Myocyte (in vitro differentiated cells): ENCODE results near the gene POLR3E. TPM values are rescaled to one million over a fixed set of nuclear protein-coding genes. Genes with fewer than 3 reads are reported as not detected.

Experiments used
- DNase-seq: peaks from one replicate; pipeline ENCODE4 v3.0.0-alpha.2; 2012; ENCODE audit warnings: low read depth
- polyA plus RNA-seq: library from polyadenylated mRNA; unstranded; fragments of >200 nt; gene quantifications from one replicate; pipeline ENCODE4 v1.2.1, GENCODE V29; 2012; ENCODE audit warnings: missing spikeins
- total RNA-seq: library from RNA; depleted of rRNA; stranded (reverse); fragments of >200 nt; gene quantifications from 2 replicates; pipeline ENCODE4 v1.2.3, GENCODE V29; 2014

Gene POLR3E, protein sequence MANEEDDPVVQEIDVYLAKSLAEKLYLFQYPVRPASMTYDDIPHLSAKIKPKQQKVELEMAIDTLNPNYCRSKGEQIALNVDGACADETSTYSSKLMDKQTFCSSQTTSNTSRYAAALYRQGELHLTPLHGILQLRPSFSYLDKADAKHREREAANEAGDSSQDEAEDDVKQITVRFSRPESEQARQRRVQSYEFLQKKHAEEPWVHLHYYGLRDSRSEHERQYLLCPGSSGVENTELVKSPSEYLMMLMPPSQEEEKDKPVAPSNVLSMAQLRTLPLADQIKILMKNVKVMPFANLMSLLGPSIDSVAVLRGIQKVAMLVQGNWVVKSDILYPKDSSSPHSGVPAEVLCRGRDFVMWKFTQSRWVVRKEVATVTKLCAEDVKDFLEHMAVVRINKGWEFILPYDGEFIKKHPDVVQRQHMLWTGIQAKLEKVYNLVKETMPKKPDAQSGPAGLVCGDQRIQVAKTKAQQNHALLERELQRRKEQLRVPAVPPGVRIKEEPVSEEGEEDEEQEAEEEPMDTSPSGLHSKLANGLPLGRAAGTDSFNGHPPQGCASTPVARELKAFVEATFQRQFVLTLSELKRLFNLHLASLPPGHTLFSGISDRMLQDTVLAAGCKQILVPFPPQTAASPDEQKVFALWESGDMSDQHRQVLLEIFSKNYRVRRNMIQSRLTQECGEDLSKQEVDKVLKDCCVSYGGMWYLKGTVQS
- total RNA-seq, result 47.2 and 51.4 TPM in 2 replicates
- 34.6 TPM for polyA plus RNA-seq

DNA sequence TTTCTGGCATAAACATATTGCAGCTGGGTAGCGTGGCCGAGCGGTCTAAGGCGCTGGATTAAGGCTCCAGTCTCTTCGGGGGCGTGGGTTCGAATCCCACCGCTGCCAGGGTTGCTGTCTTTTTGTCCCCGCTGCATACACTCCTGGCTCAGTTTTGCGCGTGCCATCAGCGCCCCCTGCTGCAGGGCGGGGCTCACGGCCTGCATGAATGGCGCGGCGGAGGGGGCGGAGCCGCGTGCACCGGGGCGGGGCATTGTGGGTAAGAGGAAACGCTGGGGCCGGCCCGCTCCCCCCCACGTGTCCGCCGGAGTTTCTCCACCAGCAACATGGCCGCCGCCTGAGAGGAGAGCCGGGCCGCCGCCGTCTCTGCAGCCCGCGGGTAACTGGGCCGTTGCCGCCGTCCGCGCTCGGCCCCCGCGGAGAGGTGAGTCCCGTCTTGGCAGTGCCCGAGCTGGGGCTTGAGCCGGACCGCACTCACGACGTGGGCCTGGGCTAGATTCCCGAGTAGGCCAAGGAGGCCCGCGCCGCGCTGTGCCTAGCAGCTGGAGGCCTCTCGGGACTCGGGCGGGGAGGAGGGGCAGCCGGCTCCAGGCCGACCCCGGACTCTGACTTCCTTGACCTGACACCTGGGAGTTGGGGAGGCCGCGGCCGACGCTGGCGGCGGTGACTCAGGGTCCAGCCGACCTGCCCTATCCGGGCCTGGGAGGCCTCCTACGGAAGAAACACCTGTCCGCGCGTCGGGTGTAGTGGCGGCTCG lies at the start of gene POLR3E:
Gene POLR3E, plus strand, starts transcription at position 296 of the 757 bp plus-strand sequence. CDS start 5,560 bp downstream, outside the sequence.
- DNase-seq, result peak; percentile 98

DNA sequence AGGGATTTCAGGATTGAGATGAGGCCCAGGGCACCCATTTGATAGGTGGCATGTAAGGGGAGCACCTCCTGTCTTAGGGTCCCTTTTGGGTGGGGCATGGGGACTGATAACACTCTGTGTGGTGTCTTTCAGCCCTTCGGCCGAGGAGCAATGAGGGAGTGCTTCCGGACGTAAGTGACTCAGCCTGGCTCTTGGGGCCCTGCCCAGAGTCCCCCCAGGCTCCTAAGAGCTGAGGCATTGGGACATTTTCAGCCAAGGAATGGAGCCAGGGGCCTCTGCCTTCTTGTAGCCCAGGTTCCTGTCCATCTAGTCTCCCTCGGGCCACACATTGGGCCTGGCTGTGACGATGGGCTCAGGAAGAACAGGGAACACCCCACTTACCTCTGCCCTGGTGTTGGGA lies 46.7 kb upstream of the POLR3E start:
- no peak for DNase-seq

DNA sequence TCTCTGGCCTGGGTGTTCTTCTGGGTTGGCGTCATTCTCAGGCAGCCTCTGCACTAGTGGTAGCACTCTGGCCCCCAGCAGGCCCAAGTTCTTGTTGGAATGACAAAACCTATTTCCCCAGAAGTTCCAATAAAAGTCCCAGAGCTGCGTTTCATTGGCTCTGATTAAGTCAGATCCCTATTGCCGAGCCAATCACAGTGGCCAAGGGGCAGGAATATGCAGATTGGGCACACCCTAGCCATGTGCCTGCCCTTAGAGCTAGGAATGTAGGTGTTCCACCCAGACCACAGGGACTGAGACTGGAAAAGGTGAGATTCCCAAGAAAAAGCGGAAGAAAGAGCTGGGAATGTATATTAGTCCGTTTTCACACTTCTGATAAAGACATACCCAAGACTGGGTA lies 44.9 kb upstream of the POLR3E start:
- DNase-seq, result no peak

DNA sequence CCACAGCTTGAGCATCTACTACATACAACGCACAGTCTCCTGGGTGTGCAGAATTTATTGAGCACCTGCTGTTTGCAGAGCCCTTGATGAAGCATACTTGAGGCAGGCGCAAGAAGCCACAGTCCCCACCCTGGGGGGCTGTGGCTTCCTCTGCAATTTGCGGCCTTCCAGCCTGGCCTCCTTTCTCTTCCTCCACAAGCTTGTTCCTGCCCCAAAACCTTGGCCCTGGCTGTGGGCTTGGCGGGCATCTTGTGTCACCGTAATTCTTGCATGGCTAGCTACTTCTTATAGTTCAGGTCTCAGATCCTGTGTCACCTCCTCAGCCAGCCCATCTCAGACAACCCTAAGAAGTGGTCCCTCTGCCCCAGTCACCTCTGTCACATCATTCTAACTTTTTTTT lies 43.9 kb upstream of the POLR3E start:
- DNase-seq, result no peak

- DNase-seq, result no peak
Measured at GRCh38 chr16:22255335-22255734, 41.9 kb upstream of the POLR3E start.

DNA sequence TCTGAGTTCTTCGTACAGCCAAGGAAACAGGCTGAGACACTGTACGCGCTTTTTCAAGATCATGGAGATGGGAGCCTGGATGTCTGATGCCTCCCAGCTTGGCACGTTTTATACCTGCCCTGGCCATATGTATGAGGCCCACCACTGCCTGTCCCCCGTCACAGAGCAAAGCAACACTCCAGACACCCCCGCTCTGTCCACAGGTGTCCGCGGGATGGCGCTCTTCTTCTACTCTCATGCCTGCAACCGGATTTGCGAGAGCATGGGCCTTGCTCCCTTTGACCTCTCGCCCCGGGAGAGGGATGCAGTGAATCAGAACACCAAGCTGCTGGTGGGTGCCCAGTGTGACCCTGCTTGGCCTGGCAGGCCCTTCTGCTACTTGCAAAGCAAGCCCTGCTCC lies 39.8 kb upstream of the POLR3E start:
- DNase-seq, result no peak

DNA sequence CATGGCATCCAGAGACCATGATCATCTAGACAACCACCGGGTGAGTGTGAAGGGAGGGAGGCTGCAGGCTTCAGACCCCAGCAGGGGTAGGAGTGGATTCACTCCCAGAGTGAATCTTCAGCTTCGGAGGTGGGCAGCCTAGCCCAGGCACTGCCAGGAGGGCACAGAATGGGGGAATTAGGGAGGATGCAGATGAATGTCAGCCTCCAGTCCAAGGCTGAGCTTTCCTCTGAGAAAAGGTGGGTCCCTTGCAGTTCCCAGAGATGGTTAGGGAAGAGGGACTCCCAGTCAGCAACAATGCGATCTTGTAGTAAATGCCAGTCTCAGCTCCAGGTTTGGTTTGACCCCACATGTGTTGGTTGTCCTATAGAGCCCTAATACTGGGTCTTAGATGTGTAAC lies 36.7 kb upstream of the POLR3E start:
- no peak for DNase-seq

- DNase-seq, result no peak
Measured at GRCh38 chr16:22262460-22262859, 34.7 kb upstream of the POLR3E start.

GRCh38 chr16:22264786-22265185 lies 32.4 kb upstream of the POLR3E start:
- no peak for DNase-seq

DNA sequence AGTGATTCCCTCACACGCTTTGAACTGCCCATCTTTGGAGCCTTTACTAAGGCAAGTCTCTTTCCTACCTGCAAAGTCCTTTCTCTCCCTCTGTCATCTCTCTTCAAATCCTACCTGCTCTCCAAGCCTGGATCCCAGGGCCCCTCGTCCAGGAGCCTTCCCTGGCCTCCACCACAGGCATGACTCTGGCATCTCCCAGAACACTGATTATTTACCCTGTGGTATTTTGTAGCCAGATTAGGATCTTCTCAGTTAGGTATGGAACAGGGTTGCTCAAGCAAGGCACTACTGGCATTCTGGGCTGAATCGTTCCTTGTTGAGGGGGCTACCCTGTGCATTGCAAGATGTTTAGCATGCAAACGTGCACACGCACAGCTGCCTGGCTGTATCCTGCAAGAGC lies 31.9 kb upstream of the POLR3E start:
- no peak for DNase-seq

- DNase-seq, result no peak
Measured at GRCh38 chr16:22266546-22266945, 30.7 kb upstream of the POLR3E start.

- peak; percentile 22 for DNase-seq
Measured at GRCh38 chr16:22267764-22268163, 29.4 kb upstream of the POLR3E start.

- DNase-seq, result no peak
Measured at GRCh38 chr16:22270525-22270924, 26.7 kb upstream of the POLR3E start.

DNA sequence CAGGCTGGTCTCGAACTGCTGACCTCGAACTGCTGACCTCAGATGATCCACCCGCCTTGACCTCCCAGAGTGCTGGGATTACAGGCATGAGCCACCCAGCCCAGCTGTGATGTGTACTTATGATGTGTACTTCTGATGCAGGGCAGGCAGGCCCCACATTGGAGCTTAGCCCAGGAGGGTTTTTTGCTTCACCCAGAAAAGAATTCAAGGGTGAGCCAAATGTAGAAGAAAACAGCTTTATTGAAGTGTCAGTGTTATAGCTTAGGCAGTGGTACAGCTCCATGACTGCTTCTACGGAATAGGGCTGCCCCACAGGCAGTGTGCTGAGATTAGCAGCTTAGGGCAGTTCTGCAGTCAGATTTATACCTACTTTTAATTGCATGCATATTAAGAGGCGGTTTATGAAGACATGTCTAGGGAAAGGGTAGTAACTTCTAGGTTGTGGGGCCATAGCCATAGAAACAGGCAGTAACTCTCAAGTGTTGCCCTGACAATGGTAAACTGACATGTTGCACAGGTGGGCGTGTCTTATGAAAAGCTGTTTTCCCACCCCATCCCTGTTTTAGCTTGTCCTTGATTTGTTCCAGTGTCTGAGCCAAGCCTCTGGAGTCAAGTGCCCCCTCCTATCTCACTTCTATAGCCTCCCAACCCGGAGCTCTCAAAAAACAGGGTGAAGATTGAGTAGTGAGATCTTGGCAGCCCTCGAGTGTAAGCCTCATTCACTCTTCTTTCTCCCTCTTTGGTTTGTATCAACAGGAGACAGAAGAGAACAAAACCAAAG lies 24.1 kb upstream of the POLR3E start:
- no peak for DNase-seq

- DNase-seq, result no peak
Measured at GRCh38 chr16:22274916-22275315, 22.3 kb upstream of the POLR3E start.

DNA sequence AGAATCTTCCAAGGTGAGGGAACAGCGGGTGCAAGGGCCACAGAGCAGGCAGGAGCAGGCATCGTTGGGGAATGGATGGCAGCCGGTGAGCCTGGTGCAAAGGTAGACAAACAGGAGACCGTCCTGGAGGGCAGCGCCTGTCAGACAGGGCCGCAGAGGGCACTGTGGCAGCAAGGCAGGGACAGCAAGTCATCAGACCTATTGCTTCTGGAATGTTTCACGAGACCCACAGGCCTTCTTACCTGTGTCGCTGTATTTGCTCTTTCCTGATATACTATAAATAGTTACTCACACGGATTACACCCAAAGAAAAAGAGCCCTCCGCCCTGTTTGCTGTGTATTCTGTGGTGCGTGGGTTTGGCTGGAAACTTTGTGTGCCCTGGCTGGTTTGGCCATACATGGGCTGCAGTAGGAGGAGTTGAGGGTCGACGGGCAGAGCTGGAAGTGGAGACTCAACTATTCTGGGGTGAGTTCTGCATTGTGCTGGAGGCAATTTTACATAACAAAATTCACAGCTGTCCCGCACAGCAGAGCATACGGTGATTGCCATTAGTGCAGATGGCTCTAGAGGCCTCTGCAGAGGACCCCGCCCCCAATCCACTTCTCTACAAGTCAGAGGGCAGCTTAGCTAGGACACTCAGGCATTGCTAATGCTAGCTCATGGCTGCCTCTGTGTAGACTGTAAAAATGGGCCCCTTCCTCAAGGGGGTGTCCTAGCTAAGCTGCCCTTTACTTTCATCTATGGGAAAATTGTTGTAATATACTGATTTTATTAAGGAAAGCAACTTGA lies 18.6 kb upstream of the POLR3E start:
- no peak for DNase-seq

DNA sequence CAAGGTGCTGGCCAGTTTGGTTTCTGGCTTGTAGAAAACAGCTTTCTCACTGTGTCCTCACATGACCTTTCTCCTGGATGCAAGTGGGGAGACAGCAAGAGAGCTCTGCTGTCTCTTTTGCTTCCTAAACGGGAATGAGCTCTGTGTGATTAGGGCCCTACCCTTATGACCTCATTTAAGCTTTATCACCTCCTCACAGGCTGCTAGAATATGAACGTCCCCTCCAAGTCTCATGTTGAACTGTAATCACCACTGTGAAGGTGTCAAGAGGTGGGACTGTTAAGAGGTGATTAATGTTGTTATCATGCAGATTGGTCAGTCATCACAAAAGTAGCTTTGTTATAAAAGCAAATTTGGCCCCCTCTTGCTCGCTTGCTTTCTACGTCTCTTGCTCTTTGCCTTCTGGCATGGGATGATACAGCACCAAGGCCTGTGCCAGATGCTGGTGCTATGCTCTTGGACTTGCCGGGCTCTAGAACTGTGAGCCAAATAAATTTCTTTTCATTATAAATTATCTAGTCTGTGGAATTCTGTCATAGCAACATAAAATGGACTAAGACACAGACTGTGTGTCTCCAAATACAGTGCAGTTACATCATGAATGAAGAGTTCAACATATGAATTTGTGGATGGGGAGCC lies 14.8 kb upstream of the POLR3E start:
- DNase-seq, result no peak

- DNase-seq, result peak; percentile 26
Measured at GRCh38 chr16:22284637-22285036, 12.6 kb upstream of the POLR3E start.

- DNase-seq, result no peak
Measured at GRCh38 chr16:22285080-22285479, 12.1 kb upstream of the POLR3E start.

DNA sequence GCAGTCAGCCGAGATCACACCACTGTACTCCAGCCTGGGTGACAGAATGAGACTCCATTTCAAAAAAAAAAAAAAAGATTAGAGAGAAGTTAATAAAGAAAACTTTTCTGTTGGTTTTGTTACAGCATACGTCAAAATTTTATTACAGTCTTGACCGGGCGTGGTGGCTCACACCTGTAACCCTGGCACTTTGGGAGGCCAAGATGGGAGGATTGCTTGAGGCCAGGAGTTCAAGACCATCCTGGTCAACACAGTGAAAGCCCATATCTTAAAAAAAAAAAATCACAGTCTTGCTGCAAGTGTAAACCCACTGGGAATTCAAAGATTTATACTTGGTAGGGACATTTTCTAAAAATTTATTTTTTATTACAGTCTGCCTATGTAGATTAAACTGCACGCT lies 6.2 kb upstream of the POLR3E start:
- DNase-seq, result no peak
